Mucosa of rectum (tissue), 2 donors: ENCODE measurements around the gene LCN2.

Source experiments
- H3K27ac ChIP-seq, 2 donors: one replicate each; pipeline ENCODE4 v1.7.0; 2013; ENCODE audit warnings: inconsistent platforms in 2 of 2, low read depth in 2 of 2, low read length in 2 of 2
- H3K27me3 ChIP-seq, 2 donors: one replicate each; pipeline ENCODE4 v1.7.0; 2013; ENCODE audit warnings: low read length in 2 of 2; ENCODE audit not compliant: control insufficient read depth in 2 of 2, insufficient read depth in 2 of 2
- H3K36me3 ChIP-seq, 2 donors: one replicate each; pipeline ENCODE4 v1.7.0; 2013; ENCODE audit warnings: low read length in 2 of 2; ENCODE audit not compliant: control insufficient read depth in 2 of 2, insufficient read depth in 2 of 2
- H3K4me1 ChIP-seq, 2 donors: one replicate each; pipeline ENCODE4 v1.7.0; 2013; ENCODE audit warnings: low read length in 2 of 2, mild to moderate bottlenecking in 1 of 2; ENCODE audit not compliant: control insufficient read depth in 2 of 2, insufficient read depth in 2 of 2
- H3K4me3 ChIP-seq, 2 donors: one replicate each; pipeline ENCODE4 v1.7.0; 2013; ENCODE audit warnings: low read length in 2 of 2
- H3K9ac ChIP-seq, 2 donors: one replicate each; pipeline ENCODE4 v1.7.0; 2013; ENCODE audit warnings: low read length in 2 of 2, low read depth in 1 of 2, mild to moderate bottlenecking in 1 of 2
- H3K9me3 ChIP-seq, 2 donors: one replicate each; pipeline ENCODE4 v1.7.0; 2013; ENCODE audit warnings: low read length in 2 of 2; ENCODE audit not compliant: control insufficient read depth in 2 of 2
- donor health status: healthy.
- donor health status: Normal muscosa, but diverticular disease.

LCN2 gene

DNA sequence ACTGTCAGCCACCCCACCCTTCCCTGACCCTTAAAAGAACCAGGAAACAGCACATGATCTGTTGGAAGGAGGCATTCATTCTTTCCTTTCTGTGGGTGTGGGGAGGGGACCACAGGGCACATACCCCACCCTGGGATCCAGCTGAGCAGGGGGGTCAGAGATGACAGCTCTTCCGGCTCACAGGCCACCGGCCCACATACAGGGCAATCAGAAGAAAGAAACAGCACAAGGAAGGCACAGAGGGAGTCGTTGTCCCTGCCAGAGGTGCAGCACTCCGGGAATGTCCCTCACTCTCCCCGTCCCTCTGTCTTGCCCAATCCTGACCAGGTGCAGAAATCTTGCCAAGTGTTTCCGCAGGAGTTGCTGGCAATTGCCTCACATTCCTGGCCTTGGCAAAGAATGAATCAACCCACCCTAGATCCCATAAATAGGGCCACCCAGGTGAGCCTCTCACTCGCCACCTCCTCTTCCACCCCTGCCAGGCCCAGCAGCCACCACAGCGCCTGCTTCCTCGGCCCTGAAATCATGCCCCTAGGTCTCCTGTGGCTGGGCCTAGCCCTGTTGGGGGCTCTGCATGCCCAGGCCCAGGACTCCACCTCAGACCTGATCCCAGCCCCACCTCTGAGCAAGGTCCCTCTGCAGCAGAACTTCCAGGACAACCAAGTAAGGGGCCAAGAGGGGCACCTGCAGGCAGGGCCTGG, at the start of gene LCN2:
TSS of gene LCN2 (plus strand) at position 453 of the 701 bp plus-strand sequence. CDS start at position 526, 73 bp downstream.
- Histone ChIP-seq H3K4me3 (peak within 1 kb of the TSS; percentile 31 to 41), H3K4me1 (peaks cover 23 to 27% of the 10 kb centered on the region in 2 donors), H3K9ac (peak within 1 kb of the TSS; percentile 60)

DNA sequence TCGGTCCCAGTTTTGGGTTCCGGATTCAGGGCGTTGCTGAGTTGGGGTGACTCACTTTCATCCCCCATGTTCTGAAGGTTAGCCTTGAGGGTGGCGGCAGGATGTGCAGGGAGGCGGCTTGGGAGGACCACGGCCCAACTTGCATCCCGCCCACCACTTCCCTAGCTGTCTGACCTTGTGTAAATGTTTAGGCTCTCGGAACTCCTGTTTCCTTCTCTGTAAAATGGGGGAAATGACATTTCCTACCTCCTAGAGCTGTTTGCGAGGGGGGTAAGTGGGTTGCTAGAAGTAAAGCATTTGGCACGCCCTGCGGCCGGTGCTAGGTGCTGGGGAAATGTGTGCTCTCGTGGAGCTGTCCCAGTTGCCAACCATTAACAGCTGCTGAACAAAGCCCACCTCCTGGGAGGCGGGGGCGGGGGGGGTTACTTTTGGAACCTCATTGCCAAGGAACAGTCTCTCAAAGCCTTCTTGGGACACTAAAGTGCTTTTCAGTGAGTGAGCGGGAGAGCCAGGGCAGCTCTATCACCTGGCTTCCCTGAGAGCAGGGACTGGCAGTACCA, 49.2 kb upstream of the LCN2 start:
- peaks cover 47% of the 10 kb centered on the region in 2 donors for H3K4me1 ChIP-seq
- no peaks in the 10 kb centered on the region for H3K27me3 ChIP-seq
- H3K9me3 ChIP-seq = no peaks in the 10 kb centered on the region
- H3K9ac ChIP-seq = peak overlapping the region; percentile 72 to 87
- H3K36me3 ChIP-seq = peaks cover 34 to 35% of the 10 kb centered on the region in 2 donors
- peak overlapping the region; percentile 94 to 95 for H3K27ac ChIP-seq
- H3K4me3 ChIP-seq = peak overlapping the region; percentile 67 to 77

More for the DNA sequence above, at the start of gene LCN2:
- Histone ChIP-seq H3K27ac (peak within 1 kb of the TSS; percentile 92 to 93), H3K9me3 (no peaks in the 10 kb centered on the region), H3K36me3 (no peaks in the 10 kb centered on the region), H3K27me3 (no peaks in the 10 kb centered on the region)

DNA sequence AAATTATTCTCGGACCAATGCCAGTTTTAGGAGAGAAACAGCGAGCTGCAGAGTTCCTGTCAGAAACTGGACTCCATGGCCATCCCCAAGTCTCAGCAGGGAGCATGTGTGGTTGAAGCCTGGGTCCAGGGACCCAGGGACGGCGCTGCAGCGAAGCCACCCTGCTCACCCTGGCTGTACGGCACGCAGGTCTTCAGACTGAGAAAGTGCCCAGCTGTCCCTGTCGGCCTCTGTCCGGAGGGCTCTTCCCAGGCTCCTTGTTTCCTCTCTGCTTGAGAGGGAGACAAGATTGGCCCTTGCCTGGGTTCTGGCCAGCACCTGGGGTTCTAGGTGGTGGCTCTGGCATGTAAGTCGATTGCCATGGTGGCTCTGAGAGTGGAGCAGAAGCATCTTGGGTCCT, 48.7 kb upstream of the LCN2 start:
- H3K4me1 ChIP-seq = peaks cover 43 to 46% of the 10 kb centered on the region in 2 donors
- H3K27ac ChIP-seq = peak overlapping the region; percentile 0 to 94
- H3K36me3 ChIP-seq = peaks cover 35 to 38% of the 10 kb centered on the region in 2 donors
- H3K9ac ChIP-seq = peak overlapping the region; percentile 17 to 87
- no peaks in the 10 kb centered on the region for H3K9me3 ChIP-seq
- peak overlapping the region in 1 of 2 donors; percentile 77 for H3K4me3 ChIP-seq
- no peaks in the 10 kb centered on the region for H3K27me3 ChIP-seq

DNA sequence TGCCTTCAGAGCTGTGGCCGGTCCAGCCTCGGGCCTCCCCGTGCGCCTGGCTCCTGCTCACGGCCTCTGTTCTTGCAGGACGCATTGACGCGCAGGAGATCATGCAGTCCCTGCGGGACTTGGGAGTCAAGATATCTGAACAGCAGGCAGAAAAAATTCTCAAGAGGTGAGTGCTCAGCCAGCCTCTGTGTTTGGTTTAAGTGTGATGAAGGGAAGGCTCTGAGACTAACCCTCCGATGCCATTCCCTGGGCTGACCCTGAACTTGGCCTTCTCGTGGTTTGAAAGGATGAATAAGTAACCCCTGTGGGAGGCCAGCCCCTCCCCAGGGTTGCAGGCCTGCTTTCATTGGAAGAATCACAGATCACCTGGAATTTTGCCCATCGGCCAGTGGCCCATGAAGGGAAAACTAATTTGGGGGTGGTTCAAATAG, 48.0 kb upstream of the LCN2 start:
- Histone ChIP-seq H3K9ac (no peak overlapping the region), H3K27ac (peak overlapping the region in 1 of 2 donors; percentile 0), H3K27me3 (no peaks in the 10 kb centered on the region), H3K36me3 (peaks cover 41 to 45% of the 10 kb centered on the region in 2 donors), H3K4me3 (no peak overlapping the region), H3K4me1 (peaks cover 43 to 46% of the 10 kb centered on the region in 2 donors), H3K9me3 (no peaks in the 10 kb centered on the region)

DNA sequence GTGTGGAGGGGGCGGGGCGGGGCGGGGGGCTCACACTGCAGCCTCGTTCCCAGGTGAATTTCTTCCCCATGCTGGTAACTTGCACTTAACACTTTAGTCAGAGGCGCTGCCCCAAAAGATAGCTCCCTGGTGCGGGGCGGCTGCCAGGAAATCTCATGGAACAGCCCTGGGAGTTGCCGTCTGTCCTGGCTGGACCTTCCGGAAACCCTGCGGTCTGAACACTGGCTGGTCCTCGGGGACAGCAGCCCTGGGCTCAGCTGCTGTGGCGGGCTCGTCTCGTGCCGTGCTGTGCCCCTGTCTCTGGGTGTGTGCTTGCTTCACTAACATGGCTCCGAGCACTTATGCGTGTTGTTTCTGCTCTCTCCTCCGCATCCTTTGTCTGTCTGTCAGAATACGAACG, 47.6 kb upstream of the LCN2 start:
- Histone ChIP-seq H3K9ac (no peak overlapping the region), H3K27me3 (no peaks in the 10 kb centered on the region), H3K9me3 (no peaks in the 10 kb centered on the region), H3K36me3 (peaks cover 46 to 49% of the 10 kb centered on the region in 2 donors), H3K4me1 (peaks cover 43 to 46% of the 10 kb centered on the region in 2 donors), H3K4me3 (no peak overlapping the region), H3K27ac (no peak overlapping the region)

DNA sequence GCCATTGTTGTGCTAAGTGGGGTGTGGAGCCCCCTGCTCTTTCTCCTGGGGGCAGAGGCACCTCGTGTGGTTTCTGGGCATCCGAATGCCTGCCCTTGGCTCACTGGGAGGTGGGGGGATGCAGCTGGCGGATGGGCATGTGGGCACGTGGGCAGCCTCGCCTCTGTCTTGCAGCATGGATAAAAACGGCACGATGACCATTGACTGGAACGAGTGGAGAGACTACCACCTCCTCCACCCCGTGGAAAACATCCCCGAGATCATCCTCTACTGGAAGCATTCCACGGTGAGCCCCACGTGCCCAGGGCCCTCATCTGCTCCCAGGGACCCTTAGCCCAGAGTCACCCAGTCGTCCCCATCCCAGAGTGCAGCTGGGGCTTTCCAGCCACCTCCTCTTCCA, 47.1 kb upstream of the LCN2 start:
- Histone ChIP-seq H3K27me3 (no peaks in the 10 kb centered on the region), H3K27ac (no peak overlapping the region), H3K4me3 (no peak overlapping the region), H3K36me3 (peaks cover 51 to 54% of the 10 kb centered on the region in 2 donors), H3K9ac (no peak overlapping the region), H3K9me3 (no peaks in the 10 kb centered on the region), H3K4me1 (peaks cover 42 to 46% of the 10 kb centered on the region in 2 donors)

DNA sequence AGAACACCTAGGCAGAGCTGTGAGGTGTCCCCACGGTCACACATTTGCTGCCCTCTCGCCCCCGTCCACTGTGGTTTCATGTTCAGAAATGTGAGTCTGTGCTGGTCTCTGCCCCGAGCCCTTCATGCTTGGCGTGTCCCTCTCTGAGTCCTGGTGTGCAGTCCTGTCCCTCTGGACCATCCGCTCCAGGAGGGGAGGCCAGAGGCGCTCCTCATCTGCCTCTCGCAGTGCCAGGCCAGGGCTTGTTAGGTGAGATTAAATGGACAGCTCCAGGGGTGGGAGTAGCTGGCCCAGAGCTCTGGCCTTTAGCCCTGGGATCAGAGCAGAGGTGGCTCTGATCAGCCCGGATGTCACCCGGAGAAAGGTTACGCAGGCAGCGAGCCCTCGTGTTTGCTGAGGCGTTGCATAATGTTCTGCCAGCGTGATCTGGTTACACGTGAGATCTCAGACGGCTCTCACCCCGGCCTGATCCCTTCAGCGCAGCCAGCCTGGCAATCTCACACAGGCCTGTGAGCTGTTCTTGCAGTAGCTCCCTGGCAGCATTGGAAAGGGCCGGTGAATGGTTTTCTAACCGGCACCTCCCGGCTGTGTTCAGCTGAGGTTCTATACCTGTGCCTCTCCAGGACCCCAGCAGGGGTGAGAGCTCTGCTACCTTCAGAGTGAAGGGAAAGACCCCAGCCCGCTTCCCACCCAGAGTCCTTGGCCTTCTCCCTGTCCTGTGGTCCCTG, 46.2 kb upstream of the LCN2 start:
- Histone ChIP-seq H3K27me3 (no peaks in the 10 kb centered on the region), H3K9me3 (no peaks in the 10 kb centered on the region), H3K4me3 (no peak overlapping the region), H3K9ac (peak overlapping the region; percentile 32 to 74), H3K36me3 (peaks cover 59 to 62% of the 10 kb centered on the region in 2 donors), H3K27ac (peak overlapping the region in 1 of 2 donors; percentile 84), H3K4me1 (peaks cover 37 to 43% of the 10 kb centered on the region in 2 donors)

DNA sequence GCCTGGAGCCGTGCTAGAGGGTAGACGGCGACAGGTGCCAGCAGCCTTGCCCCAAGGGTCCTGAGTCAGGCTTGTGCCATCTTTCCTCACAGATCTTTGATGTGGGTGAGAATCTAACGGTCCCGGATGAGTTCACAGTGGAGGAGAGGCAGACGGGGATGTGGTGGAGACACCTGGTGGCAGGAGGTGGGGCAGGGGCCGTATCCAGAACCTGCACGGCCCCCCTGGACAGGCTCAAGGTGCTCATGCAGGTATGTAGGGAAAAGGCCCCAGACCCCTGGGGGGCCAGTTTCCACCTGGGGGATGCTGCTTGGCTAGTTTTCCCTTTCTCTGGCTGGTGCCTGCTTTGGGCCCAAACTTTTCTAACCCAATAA, 45.7 kb upstream of the LCN2 start:
- peaks cover 63% of the 10 kb centered on the region in 2 donors for H3K36me3 ChIP-seq
- H3K4me3 ChIP-seq = no peak overlapping the region
- no peaks in the 10 kb centered on the region for H3K9me3 ChIP-seq
- peak overlapping the region; percentile 83 to 84 for H3K27ac ChIP-seq
- peak overlapping the region; percentile 32 to 74 for H3K9ac ChIP-seq
- peaks cover 32 to 42% of the 10 kb centered on the region in 2 donors for H3K4me1 ChIP-seq
- no peaks in the 10 kb centered on the region for H3K27me3 ChIP-seq

DNA sequence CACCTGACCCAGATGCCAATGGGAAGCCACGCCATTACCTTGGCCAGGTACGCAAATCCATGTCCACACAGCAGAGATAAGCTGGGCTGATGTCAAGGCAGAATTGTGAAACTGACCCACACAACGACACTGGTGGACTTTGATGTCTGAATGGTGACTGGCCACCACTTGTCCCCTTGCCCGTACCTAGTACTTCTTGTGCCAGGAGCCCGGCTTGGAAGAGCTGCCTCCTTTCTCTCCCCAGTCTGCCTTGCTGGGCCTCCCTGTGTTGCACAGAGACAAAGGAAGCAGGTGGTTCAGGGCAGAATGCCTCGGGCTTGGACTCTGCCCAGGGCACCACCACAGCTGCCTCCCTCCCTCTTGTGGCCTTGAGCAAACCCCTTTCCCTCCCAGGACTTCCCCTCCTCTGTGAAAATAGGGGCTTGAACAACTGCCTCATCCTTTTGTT, 45.1 kb upstream of the LCN2 start:
- Histone ChIP-seq H3K9ac (peak overlapping the region; percentile 68 to 74), H3K27ac (peak overlapping the region; percentile 83 to 84), H3K4me1 (peaks cover 29 to 42% of the 10 kb centered on the region in 2 donors)

More for the DNA sequence above, 45.1 kb upstream of the LCN2 start:
- H3K4me3 ChIP-seq = no peak overlapping the region
- no peaks in the 10 kb centered on the region for H3K9me3 ChIP-seq
- peaks cover 65 to 67% of the 10 kb centered on the region in 2 donors for H3K36me3 ChIP-seq
- H3K27me3 ChIP-seq = no peaks in the 10 kb centered on the region
